HEK293 (cell line): ENCODE measurements around the gene TRAF5.

Source experiments
- ATF2 ChIP-seq: fragments of 450-650 bp; formaldehyde crosslinking; IDR thresholded peaks from 2 replicates; pipeline ENCODE4 v1.5.1; 2016; ENCODE audit warnings: missing biosample characterization, missing genetic modification characterization, low read depth
- BCL11B ChIP-seq: fragments of 450-650 bp; formaldehyde crosslinking; IDR thresholded peaks from 2 replicates; pipeline ENCODE4 v1.5.1; 2016; ENCODE audit warnings: low read depth, missing biosample characterization, missing genetic modification characterization
- GLI2 ChIP-seq: fragments of 450-650 bp; formaldehyde crosslinking; IDR thresholded peaks from 2 replicates; pipeline ENCODE4; 2017; ENCODE audit warnings: missing biosample characterization, missing genetic modification characterization, low read depth, borderline replicate concordance
- HOXA7 ChIP-seq: sonication (generic); formaldehyde crosslinking; IDR thresholded peaks from 2 replicates; pipeline ENCODE4 v1.8.1; 2022; ENCODE audit warnings: missing genetic modification reagents, borderline replicate concordance
- KLF1 ChIP-seq: fragments of 450-650 bp; formaldehyde crosslinking; IDR thresholded peaks from 2 replicates; pipeline ENCODE4 v1.5.1; 2016; ENCODE audit warnings: missing biosample characterization, missing genetic modification characterization
- KLF16 ChIP-seq: fragments of 450-650 bp; formaldehyde crosslinking; IDR thresholded peaks from 2 replicates; pipeline ENCODE4 v1.5.1; 2017; ENCODE audit warnings: missing biosample characterization, missing genetic modification characterization
- KLF9 ChIP-seq: fragments of 450-650 bp; formaldehyde crosslinking; IDR thresholded peaks from 2 replicates; pipeline ENCODE4 v1.5.1; 2016; ENCODE audit warnings: missing biosample characterization, missing genetic modification characterization, low read depth
- PATZ1 ChIP-seq: fragments of 450-650 bp; formaldehyde crosslinking; IDR thresholded peaks from 2 replicates; pipeline ENCODE4 v1.5.1; 2016; ENCODE audit warnings: missing biosample characterization, missing genetic modification characterization
- PRDM1 ChIP-seq: fragments of 450-650 bp; formaldehyde crosslinking; IDR thresholded peaks from 2 replicates; pipeline ENCODE4; 2016; ENCODE audit warnings: missing biosample characterization, missing genetic modification characterization
- PRDM10 ChIP-seq: fragments of 450-650 bp; formaldehyde crosslinking; IDR thresholded peaks from 2 replicates; pipeline ENCODE4 v1.5.1; 2016; ENCODE audit warnings: missing biosample characterization, missing genetic modification characterization
- SCRT1 ChIP-seq: fragments of 450-650 bp; formaldehyde crosslinking; IDR thresholded peaks from 2 replicates; pipeline ENCODE4 v1.5.1; 2016; ENCODE audit warnings: missing biosample characterization, missing genetic modification characterization, borderline replicate concordance
- SCRT2 ChIP-seq: fragments of 450-650 bp; formaldehyde crosslinking; IDR thresholded peaks from 2 replicates; pipeline ENCODE4 v1.5.1; 2016; ENCODE audit warnings: missing biosample characterization, missing genetic modification characterization
- SP3 ChIP-seq: fragments of 450-650 bp; formaldehyde crosslinking; IDR thresholded peaks from 2 replicates; pipeline ENCODE4 v1.5.1; 2016; ENCODE audit warnings: missing biosample characterization, missing genetic modification characterization
- SP7 ChIP-seq: fragments of 450-650 bp; formaldehyde crosslinking; IDR thresholded peaks from 2 replicates; pipeline ENCODE4 v1.5.1; 2016; ENCODE audit warnings: missing biosample characterization, missing genetic modification characterization
- ZBTB17 ChIP-seq: fragments of 450-650 bp; formaldehyde crosslinking; IDR thresholded peaks from 2 replicates; pipeline ENCODE4 v1.5.1; 2016; ENCODE audit warnings: missing biosample characterization, missing genetic modification characterization
- ZBTB21 ChIP-seq: fragments of 450-650 bp; formaldehyde crosslinking; IDR thresholded peaks from 2 replicates; pipeline ENCODE4 v1.5.1; 2017; ENCODE audit warnings: missing biosample characterization, missing genetic modification characterization
- ZNF175 ChIP-seq: fragments of 450-650 bp; formaldehyde crosslinking; IDR thresholded peaks from 2 replicates; pipeline ENCODE4 v1.5.1; 2016; ENCODE audit warnings: missing biosample characterization, missing genetic modification characterization
- ZNF18 ChIP-seq: fragments of 450-650 bp; formaldehyde crosslinking; IDR thresholded peaks from 2 replicates; pipeline ENCODE4 v1.5.1; 2016; ENCODE audit warnings: missing biosample characterization, missing genetic modification characterization
- ZNF19 ChIP-seq: fragments of 450-650 bp; formaldehyde crosslinking; IDR thresholded peaks from 2 replicates; pipeline ENCODE4; 2016; ENCODE audit warnings: missing biosample characterization, missing genetic modification characterization, low read depth
- ZNF324 ChIP-seq: fragments of 450-650 bp; formaldehyde crosslinking; IDR thresholded peaks from 2 replicates; pipeline ENCODE4 v1.5.1; 2016; ENCODE audit warnings: missing biosample characterization, missing genetic modification characterization
- ZNF335 ChIP-seq: fragments of 450-650 bp; formaldehyde crosslinking; conservative IDR thresholded peaks from 2 replicates; pipeline ENCODE4 v1.5.1; 2016; ENCODE audit warnings: missing biosample characterization, missing genetic modification characterization
- ZNF398 ChIP-seq: fragments of 450-650 bp; formaldehyde crosslinking; IDR thresholded peaks from 2 replicates; pipeline ENCODE4 v1.5.1; 2017; ENCODE audit warnings: missing biosample characterization, missing genetic modification characterization
- ZNF426 ChIP-seq: fragments of 450-650 bp; formaldehyde crosslinking; IDR thresholded peaks from 2 replicates; pipeline ENCODE4 v1.5.1; 2017; ENCODE audit warnings: missing biosample characterization, missing genetic modification characterization, mild to moderate bottlenecking, inconsistent platforms, moderate library complexity
- ZNF433 ChIP-seq: fragments of 450-650 bp; formaldehyde crosslinking; IDR thresholded peaks from 2 replicates; pipeline ENCODE4 v1.5.1; 2016; ENCODE audit warnings: missing biosample characterization, missing genetic modification characterization, low read depth
- ZNF544 ChIP-seq: fragments of 450-650 bp; formaldehyde crosslinking; IDR thresholded peaks from 2 replicates; pipeline ENCODE4 v1.5.0; 2017; ENCODE audit warnings: missing biosample characterization, missing genetic modification characterization
- ZNF626 ChIP-seq: fragments of 450-650 bp; sonication (Bioruptor Pico); formaldehyde crosslinking; IDR thresholded peaks from 2 replicates; pipeline ENCODE4 v1.5.1; 2018; ENCODE audit warnings: missing biosample characterization, missing genetic modification characterization, inconsistent platforms
- ZNF639 ChIP-seq: fragments of 450-650 bp; formaldehyde crosslinking; IDR thresholded peaks from 2 replicates; pipeline ENCODE4 v1.5.1; 2016; ENCODE audit warnings: missing biosample characterization, missing genetic modification characterization

The TRAF5 gene

GRCh38 chr1:211326528-211327345, at the start of gene TRAF5 (continued):
- TF ChIP-seq ZNF626 (tag by site-specific recombination): no peak
- TF ChIP-seq ZNF18 (tag by site-specific recombination): no peak
- no peak for TF ChIP-seq ZNF544 (tag by site-specific recombination)
- TF ChIP-seq SP3 (tag by site-specific recombination): 0 out of 2 replicates have a peak, but pooled peaks have one; percentile 5
- TF ChIP-seq ZNF335 (tag by site-specific recombination): peak; percentile 80; the same call in 1 of the 2 replicates
- TF ChIP-seq PATZ1 (tag by site-specific recombination): peak; percentile 24
- no peak for TF ChIP-seq HOXA7 (CRISPR knock-in tag)
- TF ChIP-seq ZNF324 (tag by site-specific recombination): 0 out of 2 replicates have a peak, but pooled peaks have one; percentile 25
- TF ChIP-seq ZNF175 (tag by site-specific recombination): no peak
- TF ChIP-seq ZBTB21 (tag by site-specific recombination): no peak
- no peak for TF ChIP-seq KLF16 (tag by site-specific recombination)
- no peak for TF ChIP-seq GLI2 (tag by site-specific recombination)
- no peak for TF ChIP-seq PRDM1 (tag by site-specific recombination)
- TF ChIP-seq ZNF639: no peak
- peak; percentile 19; the same call in 1 of the 2 replicates for TF ChIP-seq PRDM10 (tag by site-specific recombination)
- TF ChIP-seq KLF1 (tag by site-specific recombination): peak; percentile 25; the same call in 1 of the 2 replicates
- TF ChIP-seq BCL11B (tag by site-specific recombination): no peak
- TF ChIP-seq ZNF19 (tag by site-specific recombination): no peak
- TF ChIP-seq ZNF426 (tag by site-specific recombination): no peak
- TF ChIP-seq ZNF398 (tag by site-specific recombination): peak; percentile 28; the same call in 1 of the 2 replicates
- TF ChIP-seq SCRT2 (tag by site-specific recombination): 0 out of 2 replicates have a peak, but pooled peaks have one; percentile 25
- TF ChIP-seq ZBTB17 (tag by site-specific recombination): peak; percentile 54; the same call in 1 of the 2 replicates
- TF ChIP-seq SP7 (tag by site-specific recombination): 0 out of 2 replicates have a peak, but pooled peaks have one; percentile 10
- TF ChIP-seq ZNF433: no peak
- no peak for TF ChIP-seq SCRT1 (tag by site-specific recombination)
- TF ChIP-seq KLF9: no peak
- TF ChIP-seq ATF2 (tag by site-specific recombination): no peak
